ENCODE measurements around the gene AVEN.
A peak's percentile ranks its signal among the peaks of the same experiment; 100 is the strongest.

Gene AVEN

GRCh38 chr15:34038871-34039789 lies at the start of gene AVEN:
AVEN (minus strand) TSS chr15:34039204; CDS start chr15:34039046, 158 bp downstream.
- Histone ChIP-seq H3K36me3 (ENCODE audit: insufficient read depth, low read length) (no peaks in the 10 kb centered on the region), H3K4me3 (ENCODE audit: low read depth, low read length) (peak within 1 kb of the TSS; percentile 95), H2AFZ (ENCODE audit: low read length, unreplicated experiment) (peak within 1 kb of the TSS; percentile 97), H3K4me1 (ENCODE audit: control insufficient read depth, insufficient read depth, low read length, unreplicated experiment) (peaks cover 13% of the 10 kb centered on the region), H3K79me2 (ENCODE audit: control insufficient read depth, insufficient read depth, low read length, unreplicated experiment) (peaks cover 19% of the 10 kb centered on the region), H3K27ac (ENCODE audit: low read depth, low read length) (peak within 1 kb of the TSS; percentile 76), H3K27me3 (ENCODE audit: insufficient read depth, low read length) (no peaks in the 10 kb centered on the region)

- Histone ChIP-seq H3K4me3 (ENCODE audit: low read depth, low read length) (no peak overlapping the region), H3K79me2 (ENCODE audit: control insufficient read depth, insufficient read depth, low read length, unreplicated experiment) (no peaks in the 10 kb centered on the region), H3K36me3 (ENCODE audit: insufficient read depth, low read length) (peaks cover 16% of the 10 kb centered on the region), H3K27ac (ENCODE audit: low read depth, low read length) (no peak overlapping the region), H3K4me1 (ENCODE audit: control insufficient read depth, insufficient read depth, low read length, unreplicated experiment) (no peaks in the 10 kb centered on the region), H3K27me3 (ENCODE audit: insufficient read depth, low read length) (no peaks in the 10 kb centered on the region), H2AFZ (ENCODE audit: low read length, unreplicated experiment) (no peak overlapping the region)
Observed at GRCh38 chr15:34085746-34086145, 46.7 kb upstream of the AVEN start.

- Histone ChIP-seq H3K27ac (ENCODE audit: low read depth, low read length) (no peak overlapping the region), H3K4me3 (ENCODE audit: low read depth, low read length) (no peak overlapping the region), H3K36me3 (ENCODE audit: insufficient read depth, low read length) (peaks cover 16% of the 10 kb centered on the region), H3K27me3 (ENCODE audit: insufficient read depth, low read length) (no peaks in the 10 kb centered on the region), H3K4me1 (ENCODE audit: control insufficient read depth, insufficient read depth, low read length, unreplicated experiment) (no peaks in the 10 kb centered on the region), H2AFZ (ENCODE audit: low read length, unreplicated experiment) (no peak overlapping the region), H3K79me2 (ENCODE audit: control insufficient read depth, insufficient read depth, low read length, unreplicated experiment) (no peaks in the 10 kb centered on the region)
Observed at GRCh38 chr15:34084086-34084485, 45.1 kb upstream of the AVEN start.

- H3K36me3 ChIP-seq (ENCODE audit: insufficient read depth, low read length), result peaks cover 8% of the 10 kb centered on the region; the same call in 1 of the 2 replicates
- no peaks in the 10 kb centered on the region for H3K79me2 ChIP-seq (ENCODE audit: control insufficient read depth, insufficient read depth, low read length, unreplicated experiment)
- H2AFZ ChIP-seq (ENCODE audit: low read length, unreplicated experiment), result no peak overlapping the region
- H3K4me1 ChIP-seq (ENCODE audit: control insufficient read depth, insufficient read depth, low read length, unreplicated experiment), result no peaks in the 10 kb centered on the region
- no peaks in the 10 kb centered on the region for H3K27me3 ChIP-seq (ENCODE audit: insufficient read depth, low read length)
- no peak overlapping the region for H3K4me3 ChIP-seq (ENCODE audit: low read depth, low read length)
- H3K27ac ChIP-seq (ENCODE audit: low read depth, low read length), result no peak overlapping the region
Observed at GRCh38 chr15:34079904-34080303, 40.9 kb upstream of the AVEN start.

DNA sequence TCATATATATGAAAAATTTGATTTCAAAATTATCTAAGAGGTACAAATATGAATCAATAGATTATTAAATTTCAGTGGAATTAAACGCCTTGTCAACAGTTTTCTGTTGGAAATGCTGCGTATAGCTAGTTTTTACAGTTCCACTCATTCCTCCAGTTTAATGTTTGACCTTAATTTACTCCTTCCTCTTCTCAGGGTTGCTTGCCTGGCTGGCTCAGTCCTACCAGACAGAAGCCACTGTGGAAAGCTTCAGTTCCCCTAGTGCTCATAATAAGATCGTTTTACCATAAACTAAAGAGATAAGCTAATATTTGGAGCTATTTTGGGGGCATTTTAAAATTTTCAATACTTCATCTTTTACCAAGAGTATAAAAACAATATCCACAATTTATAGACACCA lies 39.9 kb upstream of the AVEN start:
- Histone ChIP-seq H3K4me1 (ENCODE audit: control insufficient read depth, insufficient read depth, low read length, unreplicated experiment) (no peaks in the 10 kb centered on the region), H3K36me3 (ENCODE audit: insufficient read depth, low read length) (0 out of 2 replicates have a peak, but pooled peaks cover 3% of the 10 kb centered on the region), H3K27me3 (ENCODE audit: insufficient read depth, low read length) (no peaks in the 10 kb centered on the region), H3K4me3 (ENCODE audit: low read depth, low read length) (no peak overlapping the region), H3K27ac (ENCODE audit: low read depth, low read length) (no peak overlapping the region), H3K79me2 (ENCODE audit: control insufficient read depth, insufficient read depth, low read length, unreplicated experiment) (no peaks in the 10 kb centered on the region), H2AFZ (ENCODE audit: low read length, unreplicated experiment) (no peak overlapping the region)

GRCh38 chr15:34076785-34077184 lies 37.8 kb upstream of the AVEN start:
- no peak overlapping the region for H3K4me3 ChIP-seq (ENCODE audit: low read depth, low read length)
- no peaks in the 10 kb centered on the region for H3K79me2 ChIP-seq (ENCODE audit: control insufficient read depth, insufficient read depth, low read length, unreplicated experiment)

DNA sequence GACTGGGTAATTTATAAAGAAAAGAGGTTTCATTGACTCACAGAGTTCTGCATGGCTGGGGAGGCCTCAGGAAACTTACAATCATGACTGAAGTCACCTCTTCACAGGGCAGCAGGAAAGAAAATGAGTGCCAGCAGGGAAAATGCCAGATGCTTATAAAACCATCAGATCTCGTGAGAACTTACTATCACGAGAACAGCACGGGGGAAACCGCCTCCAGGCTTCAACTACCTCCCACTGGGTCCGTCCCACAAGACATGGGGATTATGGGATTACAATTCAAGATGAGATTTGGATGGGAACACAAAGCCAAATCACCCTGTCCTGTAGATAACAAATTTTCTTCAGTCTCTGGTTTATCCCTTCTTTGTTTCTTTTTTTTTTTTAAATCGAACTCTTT lies 31.0 kb upstream of the AVEN start:
- H3K4me1 ChIP-seq (ENCODE audit: control insufficient read depth, insufficient read depth, low read length, unreplicated experiment), result no peaks in the 10 kb centered on the region
- no peak overlapping the region for H3K4me3 ChIP-seq (ENCODE audit: low read depth, low read length)
- H3K79me2 ChIP-seq (ENCODE audit: control insufficient read depth, insufficient read depth, low read length, unreplicated experiment), result no peaks in the 10 kb centered on the region
- no peaks in the 10 kb centered on the region for H3K27me3 ChIP-seq (ENCODE audit: insufficient read depth, low read length)
- no peak overlapping the region for H3K27ac ChIP-seq (ENCODE audit: low read depth, low read length)
- no peaks in the 10 kb centered on the region for H3K36me3 ChIP-seq (ENCODE audit: insufficient read depth, low read length)
- H2AFZ ChIP-seq (ENCODE audit: low read length, unreplicated experiment), result no peak overlapping the region

More at GRCh38 chr15:34076785-34077184, 37.8 kb upstream of the AVEN start:
- no peak overlapping the region for H3K27ac ChIP-seq (ENCODE audit: low read depth, low read length)
- H2AFZ ChIP-seq (ENCODE audit: low read length, unreplicated experiment), result no peak overlapping the region
- H3K27me3 ChIP-seq (ENCODE audit: insufficient read depth, low read length), result no peaks in the 10 kb centered on the region
- no peaks in the 10 kb centered on the region for H3K36me3 ChIP-seq (ENCODE audit: insufficient read depth, low read length)
- H3K4me1 ChIP-seq (ENCODE audit: control insufficient read depth, insufficient read depth, low read length, unreplicated experiment), result no peaks in the 10 kb centered on the region

DNA sequence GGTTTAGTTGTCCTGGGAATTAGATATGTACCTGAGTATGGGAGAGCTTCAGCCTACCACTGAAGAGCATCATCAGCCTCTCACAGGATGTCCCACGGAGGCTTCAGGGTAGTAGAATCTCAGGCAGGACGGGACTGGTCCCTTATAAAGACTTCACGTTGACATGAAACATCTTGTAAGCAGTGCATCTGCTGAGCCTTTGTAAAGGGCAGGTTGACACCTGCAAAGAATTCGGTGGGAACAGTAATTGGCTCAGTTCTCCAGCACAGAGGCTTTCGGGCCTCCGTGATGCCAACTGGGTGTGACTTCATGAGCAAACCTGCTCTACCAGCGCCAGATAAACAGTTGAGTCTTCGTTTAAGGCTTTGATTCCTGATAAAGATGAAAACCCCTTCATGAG lies 26.9 kb upstream of the AVEN start:
- Histone ChIP-seq H3K36me3 (ENCODE audit: insufficient read depth, low read length) (no peaks in the 10 kb centered on the region), H3K27me3 (ENCODE audit: insufficient read depth, low read length) (no peaks in the 10 kb centered on the region), H3K4me3 (ENCODE audit: low read depth, low read length) (no peak overlapping the region), H3K4me1 (ENCODE audit: control insufficient read depth, insufficient read depth, low read length, unreplicated experiment) (no peaks in the 10 kb centered on the region), H3K27ac (ENCODE audit: low read depth, low read length) (no peak overlapping the region), H2AFZ (ENCODE audit: low read length, unreplicated experiment) (no peak overlapping the region), H3K79me2 (ENCODE audit: control insufficient read depth, insufficient read depth, low read length, unreplicated experiment) (no peaks in the 10 kb centered on the region)

GRCh38 chr15:34065261-34065660 lies 26.3 kb upstream of the AVEN start:
- H3K4me3 ChIP-seq (ENCODE audit: low read depth, low read length), result no peak overlapping the region

DNA sequence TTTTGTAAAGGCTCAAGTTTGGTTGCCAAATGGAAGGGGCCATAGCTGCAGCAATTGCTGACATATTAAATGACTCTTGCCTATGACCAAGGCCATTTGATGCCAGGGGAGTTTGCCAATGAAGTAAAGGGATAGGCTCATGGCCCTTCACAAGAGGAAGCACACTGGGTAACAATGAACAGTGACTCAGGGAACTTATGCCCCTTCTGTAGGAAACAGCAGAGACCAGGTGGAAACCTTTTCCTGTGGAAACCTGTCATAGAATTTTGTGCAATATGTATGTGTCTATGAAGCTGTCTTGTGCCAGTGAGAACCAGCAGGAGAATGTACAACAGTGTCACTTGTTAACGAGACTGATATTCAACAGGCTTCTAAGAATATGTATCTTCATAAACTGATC lies 25.4 kb upstream of the AVEN start:
- Histone ChIP-seq H3K27ac (ENCODE audit: low read depth, low read length) (no peak overlapping the region), H3K27me3 (ENCODE audit: insufficient read depth, low read length) (no peaks in the 10 kb centered on the region), H3K4me1 (ENCODE audit: control insufficient read depth, insufficient read depth, low read length, unreplicated experiment) (no peaks in the 10 kb centered on the region), H2AFZ (ENCODE audit: low read length, unreplicated experiment) (no peak overlapping the region), H3K79me2 (ENCODE audit: control insufficient read depth, insufficient read depth, low read length, unreplicated experiment) (no peaks in the 10 kb centered on the region), H3K36me3 (ENCODE audit: insufficient read depth, low read length) (no peaks in the 10 kb centered on the region), H3K4me3 (ENCODE audit: low read depth, low read length) (no peak overlapping the region)

More at GRCh38 chr15:34065261-34065660, 26.3 kb upstream of the AVEN start:
- H3K36me3 ChIP-seq (ENCODE audit: insufficient read depth, low read length), result no peaks in the 10 kb centered on the region
- no peak overlapping the region for H2AFZ ChIP-seq (ENCODE audit: low read length, unreplicated experiment)
- H3K4me1 ChIP-seq (ENCODE audit: control insufficient read depth, insufficient read depth, low read length, unreplicated experiment), result no peaks in the 10 kb centered on the region
- H3K27ac ChIP-seq (ENCODE audit: low read depth, low read length), result no peak overlapping the region
- H3K27me3 ChIP-seq (ENCODE audit: insufficient read depth, low read length), result no peaks in the 10 kb centered on the region
- no peaks in the 10 kb centered on the region for H3K79me2 ChIP-seq (ENCODE audit: control insufficient read depth, insufficient read depth, low read length, unreplicated experiment)

DNA sequence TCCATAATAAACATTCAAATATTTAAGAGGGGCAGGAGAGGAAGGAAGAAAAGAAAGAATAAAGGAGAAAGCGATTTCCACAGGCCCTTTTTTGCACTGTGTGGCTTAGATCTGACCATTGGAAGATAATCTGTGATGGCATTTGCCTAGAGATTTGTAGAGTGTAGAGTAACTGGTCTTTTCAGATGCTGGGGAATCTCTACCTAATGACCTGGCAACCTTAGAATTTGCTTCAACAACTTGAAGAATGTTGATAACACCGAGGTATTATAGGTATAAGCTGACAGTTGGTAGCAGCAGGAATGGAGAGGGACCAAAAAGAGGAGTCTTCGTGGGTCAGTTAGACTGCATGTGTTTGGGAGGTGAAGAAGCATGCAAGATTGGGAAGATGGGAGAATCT lies 20.9 kb upstream of the AVEN start:
- H3K27ac ChIP-seq (ENCODE audit: low read depth, low read length), result no peak overlapping the region
- H2AFZ ChIP-seq (ENCODE audit: low read length, unreplicated experiment), result no peak overlapping the region

More for the DNA sequence above, 20.9 kb upstream of the AVEN start:
- no peaks in the 10 kb centered on the region for H3K79me2 ChIP-seq (ENCODE audit: control insufficient read depth, insufficient read depth, low read length, unreplicated experiment)
- peaks cover 13% of the 10 kb centered on the region for H3K4me1 ChIP-seq (ENCODE audit: control insufficient read depth, insufficient read depth, low read length, unreplicated experiment)
- no peak overlapping the region for H3K4me3 ChIP-seq (ENCODE audit: low read depth, low read length)
- H3K36me3 ChIP-seq (ENCODE audit: insufficient read depth, low read length), result no peaks in the 10 kb centered on the region
- no peaks in the 10 kb centered on the region for H3K27me3 ChIP-seq (ENCODE audit: insufficient read depth, low read length)

Data from ACC112 (cell line).